NCI-H526 treated with DMSO at 0.1 percent for 48 hours (cell line): ENCODE data around the gene SYCE3.
A peak's percentile ranks its signal among the peaks of the same experiment; 100 is the strongest.
"Not testable (repeated sequence)": the region's sequence is repeated elsewhere in the genome, so short reads cannot be mapped to it uniquely, and the experiment has no call there.

Experiments
- DNase-seq: peaks from one replicate; lab custom pipeline; 2025; lab: John Stamatoyannopoulos, UW

SYCE3 gene

DNA sequence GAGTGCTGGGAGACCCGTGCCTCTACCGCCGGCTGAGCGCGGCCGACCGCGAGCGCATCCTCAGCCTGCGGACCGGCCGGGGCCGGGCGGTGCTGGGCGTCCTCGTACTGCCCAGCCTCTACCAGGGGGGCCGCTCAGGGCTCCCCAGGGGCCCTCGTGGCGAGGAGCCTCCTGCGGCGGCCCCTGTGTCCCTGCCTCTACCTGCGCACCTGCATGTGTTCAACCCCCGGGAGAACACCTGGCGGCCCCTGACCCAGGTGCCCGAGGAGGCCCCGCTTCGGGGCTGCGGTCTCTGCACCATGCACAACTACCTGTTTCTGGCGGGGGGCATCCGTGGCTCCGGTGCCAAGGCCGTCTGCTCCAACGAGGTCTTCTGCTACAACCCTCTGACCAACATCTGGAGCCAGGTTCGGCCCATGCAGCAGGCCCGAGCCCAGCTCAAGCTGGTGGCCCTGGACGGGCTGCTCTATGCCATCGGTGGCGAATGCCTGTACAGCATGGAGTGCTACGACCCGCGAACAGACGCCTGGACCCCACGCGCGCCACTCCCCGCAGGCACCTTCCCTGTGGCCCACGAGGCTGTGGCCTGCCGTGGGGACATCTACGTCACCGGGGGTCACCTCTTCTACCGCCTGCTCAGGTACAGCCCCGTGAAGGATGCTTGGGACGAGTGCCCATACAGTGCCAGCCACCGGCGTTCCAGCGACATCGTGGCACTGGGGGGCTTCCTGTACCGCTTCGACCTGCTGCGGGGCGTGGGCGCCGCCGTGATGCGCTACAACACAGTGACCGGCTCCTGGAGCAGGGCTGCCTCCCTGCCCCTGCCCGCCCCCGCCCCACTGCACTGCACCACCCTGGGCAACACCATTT, 13.6 kb downstream of the SYCE3 start:
- no peak for DNase-seq

DNA sequence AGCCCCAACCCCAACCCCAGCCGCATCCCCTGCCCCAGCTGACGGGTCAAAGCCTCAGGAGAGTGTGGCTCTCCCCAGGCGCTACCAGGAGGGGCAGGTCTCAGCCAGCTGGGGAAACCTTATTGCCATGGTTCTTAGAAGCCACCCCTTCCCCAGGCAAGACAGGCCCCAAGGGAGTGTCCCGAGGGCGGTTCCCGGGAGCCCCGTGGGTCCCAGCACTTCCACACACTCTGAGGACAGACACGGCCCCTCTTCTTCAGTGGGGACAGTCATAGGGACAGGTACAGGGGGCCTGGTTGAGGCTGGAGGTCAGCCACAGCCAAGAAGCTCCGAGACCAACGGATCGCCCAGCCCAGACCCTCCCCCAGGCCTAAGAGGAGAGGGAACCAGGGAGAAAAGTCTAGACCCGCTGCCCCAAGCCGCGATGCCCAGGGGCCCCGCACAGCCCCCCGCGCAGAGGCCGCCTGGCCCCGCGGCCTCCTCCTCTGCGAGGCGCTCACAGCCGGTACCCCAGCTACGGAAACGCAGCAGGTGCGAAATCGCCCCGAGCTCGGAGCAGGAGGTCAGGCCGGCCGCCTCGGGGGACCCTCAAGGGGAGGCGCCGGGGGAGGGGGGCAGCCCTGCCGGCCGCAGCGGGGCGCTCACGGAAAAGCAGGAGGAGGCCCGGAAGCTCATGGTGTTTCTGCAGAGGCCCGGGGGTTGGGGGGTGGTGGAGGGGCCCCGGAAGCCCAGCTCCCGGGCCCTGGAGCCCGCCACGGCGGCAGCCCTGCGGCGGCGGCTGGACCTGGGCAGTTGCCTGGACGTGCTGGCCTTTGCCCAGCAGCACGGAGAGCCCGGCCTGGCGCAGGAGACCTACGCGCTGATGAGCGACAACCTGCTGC, 14.4 kb downstream of the SYCE3 start:
- no peak for DNase-seq

DNA sequence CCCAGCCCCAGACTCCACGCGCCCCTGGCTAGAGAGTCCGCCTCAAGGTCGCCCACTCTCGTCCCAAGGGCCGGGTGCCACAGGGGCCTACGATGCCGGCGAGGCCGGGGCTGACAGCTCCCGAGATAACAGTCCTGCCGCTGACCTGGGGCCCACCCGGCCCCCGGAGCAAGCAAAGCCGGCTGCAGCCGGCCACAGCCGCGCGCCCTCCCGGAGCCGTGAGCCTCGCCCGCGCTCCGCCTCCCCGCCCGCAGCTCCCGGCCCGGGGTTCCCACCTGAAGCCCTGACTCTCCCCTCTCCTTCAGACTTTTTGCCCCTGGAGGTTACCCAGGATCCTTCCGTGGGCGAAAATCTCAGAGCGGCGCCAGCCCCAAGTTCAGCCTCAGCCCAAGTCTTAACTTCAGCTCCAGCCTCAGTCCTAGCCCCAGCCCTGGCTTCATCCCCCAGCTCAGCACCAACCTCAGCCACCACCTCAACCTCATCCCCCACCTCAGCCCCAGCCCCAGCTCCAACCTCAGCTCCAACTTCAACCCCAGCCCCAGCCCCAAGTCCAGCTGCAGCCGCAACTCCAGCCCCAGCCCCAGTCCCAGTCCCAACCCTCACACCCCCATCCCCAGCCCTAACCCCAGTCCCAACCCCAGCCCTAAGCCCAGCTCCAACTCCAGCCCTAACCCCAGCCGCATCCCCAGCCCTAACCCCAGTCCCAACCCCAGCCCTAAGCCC, 15.3 kb downstream of the SYCE3 start:
- DNase-seq = no peak

DNA sequence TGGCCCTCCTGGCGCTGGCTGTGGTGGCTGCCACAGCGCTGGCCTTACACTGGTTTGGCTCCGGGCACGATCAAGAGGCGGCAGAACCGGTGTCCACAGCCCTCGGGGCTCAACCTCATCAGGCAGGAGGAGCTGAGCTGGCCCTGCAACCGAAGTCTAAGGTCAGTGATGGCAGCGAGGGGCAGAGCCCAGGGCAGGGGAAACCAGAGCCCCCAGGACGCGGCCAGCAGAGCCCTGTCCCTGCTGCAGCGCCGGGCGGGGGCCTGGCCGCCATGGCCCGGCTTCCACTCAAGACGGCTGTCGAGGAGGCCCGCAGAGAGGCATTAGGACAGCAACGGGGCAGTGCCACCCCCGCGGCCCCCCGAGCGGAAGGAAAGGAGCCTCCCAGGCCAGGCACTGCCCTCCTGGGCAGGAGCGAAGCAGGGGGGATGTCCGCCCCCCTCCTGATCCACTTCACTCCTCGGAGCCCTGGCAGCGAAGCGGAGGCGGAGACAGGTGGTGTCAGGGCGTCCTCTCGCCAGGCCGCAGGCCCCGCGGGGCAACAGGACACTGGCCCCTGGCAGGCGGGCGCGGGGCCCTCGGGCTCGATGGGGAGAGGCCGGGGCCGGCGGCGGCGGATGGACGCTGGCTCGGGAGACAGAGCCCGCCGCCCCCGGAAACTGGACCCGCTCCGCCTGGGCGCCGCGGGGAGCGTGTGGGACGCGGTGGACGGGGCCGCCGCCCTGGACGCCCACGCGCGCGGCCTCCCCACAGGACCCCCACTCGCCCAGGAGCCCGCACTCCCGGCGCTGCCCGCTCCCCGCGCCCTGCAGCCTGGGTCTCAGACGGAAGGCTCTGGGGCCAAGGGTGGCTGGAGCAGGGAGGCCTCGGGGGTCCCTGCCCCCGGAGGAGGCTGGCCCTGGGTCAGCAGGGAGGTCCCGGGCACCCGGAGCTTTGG, 16.1 kb downstream of the SYCE3 start:
- no peak for DNase-seq

DNA sequence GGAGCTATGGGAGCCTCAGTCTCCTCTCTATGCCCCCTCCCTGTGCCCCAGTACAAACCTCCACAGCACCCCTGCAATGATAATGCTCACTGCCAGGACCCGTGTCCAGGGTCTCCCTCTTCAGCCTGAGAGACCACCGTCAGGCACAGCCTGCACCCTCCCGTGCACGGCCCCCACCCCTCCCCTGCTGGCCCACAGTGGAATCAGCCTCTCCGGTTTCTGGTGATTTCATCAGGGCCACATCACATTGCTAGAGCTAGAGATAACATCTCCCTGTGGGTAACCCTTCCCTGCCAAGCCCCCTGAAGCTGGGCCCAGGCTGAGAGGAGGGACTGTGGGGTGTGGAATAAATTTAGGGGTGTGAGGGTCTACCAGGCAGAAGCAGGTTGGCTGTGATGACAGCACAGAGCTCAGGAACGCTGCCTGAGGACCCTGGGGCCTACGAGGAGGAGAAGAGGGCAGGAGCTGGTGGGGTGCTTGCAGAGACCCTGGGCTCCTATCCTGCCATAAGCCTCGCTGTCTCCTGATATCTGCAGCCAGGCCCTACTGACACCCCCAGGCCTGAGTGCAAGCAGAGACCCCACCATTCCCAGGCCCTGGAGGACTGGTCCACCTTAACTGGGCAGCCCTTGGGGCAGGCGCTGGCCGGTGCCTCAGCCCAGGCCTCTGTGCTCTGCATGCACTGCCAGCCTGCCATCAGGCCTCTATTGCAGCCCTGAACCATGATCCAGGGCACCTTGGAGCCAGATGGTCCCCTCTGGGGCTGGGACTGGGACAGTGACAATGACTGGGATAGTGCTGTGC, 17.0 kb downstream of the SYCE3 start, which contains the start of gene KLHDC7B:
Gene KLHDC7B, plus strand, starts transcription at position 378 of the 804 bp plus-strand sequence. Its CDS starts 345 bp downstream, at position 723.
- no peak for DNase-seq

DNA sequence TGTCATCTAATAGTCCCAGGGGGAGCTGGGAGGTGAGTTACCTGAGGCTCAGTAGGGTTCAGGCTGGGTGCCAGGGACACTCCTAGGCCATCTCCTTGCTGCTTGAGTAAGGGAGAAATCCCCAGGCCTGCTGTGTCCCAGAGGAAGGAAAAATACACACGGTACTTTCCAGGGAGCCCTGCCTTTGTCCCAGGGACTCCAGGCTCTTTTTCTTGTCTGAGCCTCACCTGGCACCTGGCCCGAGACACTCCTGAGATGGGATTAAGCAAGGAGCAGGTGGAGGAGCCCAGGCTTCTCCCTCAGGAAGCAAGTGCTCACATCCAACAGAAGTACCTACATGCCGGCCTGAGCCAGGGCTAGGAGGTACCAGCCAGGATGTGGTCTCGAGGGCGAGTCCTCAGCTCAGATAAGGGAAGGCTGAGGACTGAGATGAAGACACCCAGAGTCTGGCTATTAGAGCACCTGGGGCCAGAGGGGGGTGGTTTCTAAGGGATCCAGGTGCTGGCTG, 17.9 kb downstream of the SYCE3 start:
- no peak for DNase-seq

DNA sequence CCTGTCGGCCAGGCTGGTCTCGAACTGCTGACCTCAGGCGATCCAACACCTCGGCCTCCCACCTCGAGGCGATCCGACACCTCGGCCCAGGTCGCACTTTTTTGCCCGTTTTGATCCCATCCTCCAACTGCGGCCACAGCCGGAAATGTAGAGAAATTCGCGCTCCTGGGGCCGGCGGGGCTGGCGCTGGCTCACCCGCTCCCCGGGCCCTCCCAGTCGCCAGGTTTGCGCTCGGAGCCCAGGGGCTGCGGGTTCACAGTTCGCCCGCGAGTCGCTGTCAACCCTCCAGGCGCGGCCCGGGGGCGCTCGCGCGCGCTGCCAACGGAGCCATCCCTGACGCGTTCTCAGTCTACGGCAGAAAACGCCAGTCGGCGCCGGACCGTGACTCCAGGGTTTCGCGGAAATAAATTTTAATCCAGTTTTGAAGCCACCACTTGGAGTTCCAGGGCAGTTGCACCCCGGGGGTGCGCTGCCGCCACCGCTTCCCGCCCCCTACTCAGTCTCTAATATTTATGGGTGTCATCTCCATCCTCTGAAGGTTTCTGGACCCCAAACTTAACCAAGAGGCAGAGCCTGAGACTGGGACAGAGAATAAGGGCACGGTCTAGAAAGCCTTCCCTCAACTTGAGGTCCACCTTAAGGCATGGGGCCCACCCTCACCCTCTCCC, 18.5 kb downstream of the SYCE3 start:
- peak; percentile 5 for DNase-seq

DNA sequence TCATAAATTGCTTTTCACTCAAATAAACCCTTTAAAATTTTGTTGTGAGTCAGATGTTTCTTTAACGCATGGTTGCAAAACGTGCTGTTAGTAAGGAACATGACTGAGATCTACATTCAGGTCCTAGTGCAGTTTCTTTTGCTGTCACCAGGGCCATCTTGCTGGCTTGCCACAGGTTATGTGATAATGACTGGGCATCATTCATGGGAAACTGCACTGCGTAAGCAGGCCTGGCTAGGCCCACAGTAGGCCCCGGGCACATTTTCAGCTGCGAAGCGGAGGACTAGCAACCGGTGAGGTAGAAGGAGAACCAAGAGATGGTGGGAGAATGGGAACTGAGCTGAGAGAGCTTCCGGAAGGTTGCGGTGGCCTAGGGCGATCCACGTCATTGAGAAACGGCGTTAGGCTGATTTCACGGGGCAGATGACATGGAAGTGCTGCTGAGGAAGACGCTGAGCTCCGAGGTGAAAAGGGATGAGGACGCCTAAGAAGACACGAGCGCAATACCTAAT, 20.2 kb downstream of the SYCE3 start:
- DNase-seq = no peak

DNA sequence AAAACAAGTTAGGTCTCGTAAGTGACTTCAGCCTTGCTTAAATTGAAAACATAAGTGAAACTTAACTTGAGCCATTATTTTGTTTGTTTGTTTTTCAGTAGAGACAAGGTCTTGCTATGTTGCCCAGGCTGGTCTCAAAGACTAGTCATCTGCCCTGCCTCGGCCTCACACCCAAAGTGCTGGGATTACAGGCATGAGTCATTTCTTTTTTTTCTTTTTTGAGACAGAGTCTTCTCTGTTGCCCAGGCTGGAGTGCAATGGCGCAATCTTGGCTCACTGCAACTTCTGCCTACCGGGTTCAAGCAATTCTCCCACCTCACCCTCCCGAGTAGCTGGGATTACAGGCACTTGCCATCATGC, 21.1 kb downstream of the SYCE3 start:
- not testable (repeated sequence) for DNase-seq

DNA sequence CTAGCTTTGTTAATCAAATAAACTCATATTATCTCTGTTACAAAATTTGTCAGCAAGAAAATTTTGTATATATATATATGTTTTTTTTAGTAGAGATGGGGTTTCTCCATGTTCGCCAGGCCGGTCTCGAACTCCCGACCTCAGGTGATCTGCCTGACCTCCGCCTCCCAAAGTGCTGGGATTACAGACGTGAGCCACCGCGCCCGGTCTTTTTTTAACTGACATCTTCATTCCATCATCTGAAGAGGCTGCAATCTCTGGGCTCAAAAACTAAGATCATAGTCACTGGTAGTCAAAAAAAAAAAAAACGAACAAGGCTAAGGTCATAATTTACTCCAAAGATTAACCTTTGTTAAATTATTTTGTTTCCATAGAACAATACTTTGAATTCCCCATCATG, 22.3 kb downstream of the SYCE3 start:
- no peak for DNase-seq

DNA sequence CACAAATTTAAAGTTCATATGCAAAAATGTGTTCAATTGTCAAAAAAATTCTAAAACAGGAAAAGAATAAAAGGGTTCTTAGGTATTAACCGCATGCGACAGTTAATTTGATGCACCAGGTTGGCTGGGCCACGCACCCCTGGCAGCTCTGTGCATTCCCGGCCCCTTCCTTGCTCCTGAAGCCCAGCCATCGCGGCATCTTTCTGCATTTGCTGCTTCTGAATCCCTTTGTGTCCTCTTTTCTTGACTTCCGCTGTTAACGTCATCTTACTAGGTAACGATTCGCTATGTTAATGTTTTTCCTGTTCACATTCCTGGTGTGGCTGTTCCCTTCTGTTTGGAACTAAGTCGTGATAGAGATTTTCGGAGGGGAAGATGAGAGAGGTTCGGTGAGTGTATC, 25.0 kb downstream of the SYCE3 start:
- DNase-seq = no peak

DNA sequence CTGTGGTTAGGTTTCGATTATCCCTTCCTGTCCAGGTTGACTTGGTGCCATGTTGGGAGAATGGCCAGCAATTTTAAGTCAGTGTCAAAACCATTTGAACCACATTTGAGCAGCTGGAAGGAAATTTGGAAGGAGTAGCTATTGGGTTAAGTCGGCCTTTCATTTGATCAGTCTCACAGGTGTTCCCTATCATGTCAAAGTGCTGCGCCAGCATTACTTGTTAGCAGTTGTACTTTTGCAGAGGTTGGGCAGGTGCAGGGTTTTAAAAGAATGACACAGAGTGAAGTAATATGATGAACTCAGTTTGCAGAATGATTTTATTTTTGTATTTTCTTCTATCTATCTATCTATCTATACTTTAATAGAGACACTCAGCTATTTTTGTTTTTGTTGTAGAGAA, 26.5 kb downstream of the SYCE3 start:
- no peak for DNase-seq

DNA sequence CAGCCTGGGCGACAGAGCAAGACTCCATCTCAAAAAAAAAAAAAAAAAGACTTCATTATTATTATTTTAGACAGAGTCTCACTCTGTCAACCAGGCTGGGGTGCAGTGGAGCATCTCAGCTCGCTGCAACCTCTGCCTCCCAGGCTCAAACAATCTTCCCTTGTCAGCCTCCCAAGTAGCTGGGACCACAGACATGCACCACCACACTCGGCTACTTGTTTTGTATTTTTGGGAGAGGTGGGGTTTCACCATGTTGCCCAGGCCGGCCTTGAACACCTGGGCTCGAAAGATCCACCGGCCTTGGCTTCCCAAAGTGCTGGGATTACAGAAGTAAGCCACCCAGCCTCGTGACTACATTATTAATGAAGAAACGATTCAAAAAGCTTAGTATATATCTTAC, 27.6 kb downstream of the SYCE3 start:
- DNase-seq = no peak

DNA sequence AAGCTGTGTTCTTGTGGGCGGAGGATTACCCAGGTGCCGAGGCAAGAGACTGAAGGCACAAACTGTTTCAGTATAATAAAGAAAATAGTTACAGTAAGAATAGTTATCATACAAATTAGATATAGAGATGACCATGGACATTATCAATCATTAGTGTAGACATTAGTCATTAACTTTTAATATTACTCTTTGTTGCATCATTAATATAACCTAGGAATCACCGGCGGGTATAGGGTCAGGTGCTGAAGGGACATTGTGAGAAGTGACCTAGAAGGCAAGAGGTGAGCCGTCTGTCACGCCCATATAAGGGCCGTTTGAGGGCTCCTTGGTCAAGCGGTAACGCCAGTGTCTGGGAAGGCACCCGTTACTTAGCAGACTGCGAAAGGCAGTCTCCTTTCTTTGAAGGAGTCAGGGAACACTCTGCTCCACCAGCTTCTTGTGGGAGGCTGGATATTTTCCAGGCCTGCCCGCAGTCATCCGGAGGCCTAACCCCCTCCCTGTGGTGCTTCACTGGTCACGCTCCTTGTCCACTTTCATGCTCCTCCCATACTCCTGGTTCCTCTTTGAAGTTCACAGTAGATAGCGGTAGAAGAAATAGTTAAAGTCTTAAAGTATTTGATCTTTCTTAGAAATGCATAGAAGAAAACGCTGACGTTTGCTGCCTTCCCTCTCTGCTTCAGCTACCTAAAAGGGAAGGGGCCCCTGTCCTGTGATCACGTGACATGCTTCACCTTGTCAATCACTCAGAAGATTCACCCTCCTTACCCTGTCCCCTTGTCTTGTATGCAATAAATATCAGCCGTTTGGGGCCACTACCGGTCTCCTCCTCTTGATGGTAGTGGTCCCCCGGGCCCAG, 28.6 kb downstream of the SYCE3 start:
- DNase-seq = not testable (repeated sequence)

DNA sequence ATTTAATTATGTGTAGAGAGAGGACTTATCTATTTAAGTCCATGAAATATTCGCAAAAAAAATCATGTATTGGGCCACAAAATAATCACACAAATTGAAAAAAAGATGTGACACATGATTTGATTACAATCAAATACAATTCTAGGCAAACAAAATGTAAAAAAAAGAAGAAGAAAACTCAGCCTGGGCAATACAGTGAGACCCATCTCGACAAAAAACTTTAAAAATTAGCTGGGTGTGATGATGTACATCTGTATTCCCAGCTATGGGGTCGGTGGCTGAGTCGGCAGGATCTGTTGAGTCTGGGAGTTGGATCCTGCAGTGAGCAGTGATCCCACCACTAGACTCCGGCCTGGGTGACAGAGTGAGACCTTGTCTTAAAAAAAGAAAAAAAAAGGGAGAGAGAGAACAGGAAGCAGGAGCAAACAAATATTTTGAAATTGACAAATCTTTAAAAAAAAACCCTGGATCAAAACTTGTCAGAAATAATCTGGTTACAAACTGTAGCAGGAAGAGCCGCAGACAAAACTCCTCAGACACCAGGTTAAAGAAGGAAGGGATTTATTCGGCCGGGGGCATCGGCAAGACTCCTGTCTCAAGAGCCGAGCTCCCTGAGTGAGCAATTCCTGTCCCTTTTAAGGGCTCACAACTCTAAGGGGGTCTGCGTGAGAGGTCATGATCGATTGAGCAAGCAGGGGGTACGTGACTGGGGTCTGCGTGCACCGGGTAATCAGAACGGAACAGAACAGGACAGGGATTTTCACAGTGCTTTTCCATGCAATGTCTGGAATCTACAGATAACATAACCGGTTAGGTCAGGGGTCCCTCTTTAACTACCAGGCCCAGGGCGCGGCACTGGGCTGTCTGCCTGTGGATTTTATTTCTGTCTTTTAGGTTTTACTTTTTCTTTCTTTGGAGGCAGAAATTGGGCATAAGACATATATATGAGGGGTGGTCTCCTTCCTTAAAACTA, 29.6 kb downstream of the SYCE3 start:
- DNase-seq = no peak

DNA sequence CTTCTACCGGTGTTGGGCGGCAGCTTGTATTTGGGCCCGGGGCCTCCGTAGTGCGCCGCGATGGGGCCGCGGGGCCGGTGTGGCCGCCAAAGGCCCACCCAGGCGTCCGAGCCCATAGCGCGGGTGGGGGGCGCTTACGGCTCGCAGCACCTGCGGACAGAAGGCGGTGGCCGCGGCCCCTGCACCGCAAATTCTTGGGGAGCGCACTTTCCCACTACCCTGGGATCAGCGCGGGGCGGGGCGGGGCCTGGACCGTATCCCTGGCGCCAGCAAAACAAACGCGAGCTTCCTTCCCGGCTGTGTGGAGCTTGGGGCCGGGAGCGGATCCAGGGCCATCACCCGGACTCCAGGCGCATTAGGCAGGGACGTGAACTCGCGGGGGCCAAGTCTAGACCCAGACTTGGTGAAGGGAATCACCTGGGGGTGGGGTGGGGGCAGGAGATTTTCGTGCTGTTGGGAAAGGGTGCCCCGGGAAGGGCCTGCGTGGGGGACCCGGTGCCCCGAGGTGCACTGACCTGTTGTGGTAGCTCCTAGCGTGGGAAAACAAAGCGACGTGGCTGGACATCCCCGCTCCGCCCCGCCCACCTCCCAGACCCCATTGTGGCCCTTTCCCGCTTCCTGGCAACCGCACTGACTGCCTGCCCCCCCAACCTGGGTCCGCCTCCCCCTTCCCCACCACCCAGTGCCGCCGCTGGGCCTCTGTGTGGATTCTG, 30.6 kb downstream of the SYCE3 start:
- DNase-seq = no peak

DNA sequence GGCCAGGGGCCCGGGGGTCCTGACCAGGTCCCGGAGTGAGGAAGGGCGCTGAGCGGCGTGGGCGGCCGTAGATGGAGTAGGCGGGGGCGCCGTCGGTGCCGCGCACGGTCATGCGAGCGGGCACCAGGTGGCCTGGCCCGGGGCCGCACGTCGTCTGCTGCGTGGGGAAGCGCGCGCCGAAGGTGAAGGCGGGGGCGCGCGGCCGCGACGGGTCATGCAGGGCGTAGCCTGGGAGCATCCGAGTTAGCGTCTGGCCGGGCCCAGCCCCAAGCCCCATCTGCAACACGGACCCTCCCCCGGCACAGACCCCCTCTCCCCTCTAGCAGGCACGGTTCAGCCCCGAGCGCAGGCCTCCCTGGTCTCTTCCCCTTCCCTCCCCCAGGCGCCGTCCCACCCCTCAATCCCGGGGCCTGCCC, 31.2 kb downstream of the SYCE3 start:
- no peak for DNase-seq
